IPS-NIHi11 (cell line): ENCODE data around the gene DLL4.
"Not testable (repeated sequence)": the region's sequence is repeated elsewhere in the genome, so short reads cannot be mapped to it uniquely, and the experiment has no call there.

Source experiments
- DNase-seq: peaks from one replicate; pipeline ENCODE4 v3.0.0; 2012; ENCODE audit warnings: mixed read lengths, low spot score

Gene DLL4

GRCh38 chr15:40958723-40959122 is 29.6 kb downstream of the DLL4 start:
- DNase-seq: no peak

- DNase-seq: peak; percentile 56
Observed at GRCh38 chr15:40959331-40960141, 30.4 kb downstream of the DLL4 start.

GRCh38 chr15:40960151-40960885 is 31.2 kb downstream of the DLL4 start:
- DNase-seq: no peak

- peak; percentile 49 for DNase-seq
Observed at GRCh38 chr15:40960925-40961324, 31.8 kb downstream of the DLL4 start.

DNA sequence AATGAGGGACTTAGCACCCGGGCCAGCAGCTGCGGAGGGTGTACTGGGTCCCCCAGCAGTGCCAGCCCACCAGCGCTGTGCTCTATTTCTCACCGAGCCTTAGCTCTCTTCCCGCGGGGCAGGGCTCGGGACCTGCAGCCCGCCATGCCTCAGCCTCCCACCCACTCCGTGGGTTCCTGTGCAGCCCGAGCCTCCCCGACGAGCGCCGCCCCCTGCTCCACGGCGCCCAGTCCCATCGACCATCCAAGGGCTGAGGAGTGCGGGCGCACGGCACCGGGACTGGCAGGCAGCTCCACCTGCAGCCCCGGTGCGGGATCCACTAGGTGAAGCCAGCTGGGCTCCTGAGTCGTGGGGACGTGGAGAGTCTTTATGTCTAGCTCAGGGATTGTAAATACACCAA is 32.6 kb downstream of the DLL4 start:
- DNase-seq: not testable (repeated sequence)

GRCh38 chr15:40962317-40962716 is 33.2 kb downstream of the DLL4 start:
- DNase-seq: not testable (repeated sequence)

GRCh38 chr15:40963201-40963600 is 34.1 kb downstream of the DLL4 start:
- DNase-seq: no peak

DNA sequence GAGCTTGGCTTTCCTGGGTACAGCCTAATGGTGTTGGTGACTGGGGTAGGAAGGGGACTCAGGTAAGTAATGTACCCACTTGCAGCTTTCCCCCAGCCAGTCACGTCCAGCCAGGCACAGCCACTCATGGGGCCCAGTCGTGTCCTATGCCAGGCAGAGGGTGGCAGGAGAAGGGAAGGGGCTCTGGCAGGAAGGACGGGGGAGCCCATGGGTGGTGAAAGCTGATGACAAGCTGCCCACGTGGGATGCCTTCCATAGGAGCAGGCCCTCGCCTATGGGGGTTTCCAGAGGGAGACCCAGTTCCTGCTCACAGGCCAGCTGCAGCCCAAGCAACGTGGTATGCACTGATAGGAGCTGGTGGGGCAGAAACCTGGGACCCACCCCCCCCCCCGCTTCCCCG is 34.9 kb downstream of the DLL4 start:
- no peak for DNase-seq

DNA sequence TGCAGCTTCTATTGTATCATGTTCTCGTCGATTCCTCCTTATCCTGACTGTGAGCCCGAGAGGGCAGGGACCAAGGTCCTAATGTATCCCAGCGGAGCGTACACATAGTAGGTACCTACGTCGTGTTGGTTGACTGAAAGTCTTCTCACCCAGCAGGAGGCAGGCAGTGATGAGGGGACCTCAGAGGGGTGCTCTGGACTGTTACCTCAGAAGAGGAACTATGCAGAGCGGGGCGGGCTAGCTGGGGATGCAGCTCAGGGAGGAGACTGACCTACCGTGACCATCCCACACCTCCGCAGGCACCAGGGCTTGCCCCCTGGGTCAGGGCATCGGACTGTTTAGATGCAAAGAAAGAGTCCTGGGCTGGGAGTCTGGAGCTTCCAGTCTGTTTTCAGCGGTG is 35.5 kb downstream of the DLL4 start:
- no peak for DNase-seq

GRCh38 chr15:40968290-40969085 is 39.3 kb downstream of the DLL4 start:
- no peak for DNase-seq

GRCh38 chr15:40969363-40969762 is 40.2 kb downstream of the DLL4 start:
- DNase-seq: no peak

- DNase-seq: no peak
Observed at GRCh38 chr15:40974879-40975278, 45.7 kb downstream of the DLL4 start.

DNA sequence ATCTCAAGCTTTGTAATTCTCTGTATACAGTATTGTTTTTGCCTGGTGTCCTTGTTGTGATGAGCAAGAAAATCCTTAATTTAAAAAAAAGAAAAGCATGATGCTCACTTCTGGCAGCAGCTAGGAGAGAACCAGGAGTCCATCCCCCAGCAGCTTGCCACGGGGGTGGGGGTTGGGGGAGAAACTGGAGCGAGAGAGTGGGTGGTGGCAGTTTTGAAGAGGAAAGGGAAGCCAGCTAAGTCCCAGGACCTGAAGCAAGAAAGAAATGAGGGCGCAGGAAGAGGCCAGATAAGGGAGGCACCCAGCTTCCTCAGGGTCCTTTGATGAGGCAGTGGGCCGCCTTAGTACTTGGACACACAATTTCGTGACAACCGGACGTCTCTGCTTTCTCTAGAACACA is 47.7 kb downstream of the DLL4 start:
- DNase-seq: no peak

GRCh38 chr15:40978141-40978540 is 49.0 kb downstream of the DLL4 start:
- DNase-seq: no peak

DNA sequence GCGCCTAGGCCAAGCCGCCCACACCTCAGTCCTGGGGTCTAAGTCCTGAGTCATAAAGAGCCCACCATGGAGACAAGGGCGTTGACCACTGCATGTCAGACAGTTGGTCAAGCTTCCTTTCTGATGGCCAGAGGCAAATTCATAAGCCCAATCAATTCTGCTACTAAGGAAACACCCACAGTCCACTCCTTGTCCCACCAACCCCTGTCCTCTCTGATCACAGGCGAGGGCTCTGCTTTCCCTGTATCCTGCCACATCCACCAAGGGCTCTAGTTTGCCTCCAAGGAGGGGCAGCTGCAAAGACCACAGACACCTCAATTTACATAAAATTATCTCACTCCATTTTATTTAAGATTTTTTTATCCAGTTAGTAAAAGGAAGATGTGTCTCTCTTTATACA is 49.4 kb downstream of the DLL4 start:
- no peak for DNase-seq

DNA sequence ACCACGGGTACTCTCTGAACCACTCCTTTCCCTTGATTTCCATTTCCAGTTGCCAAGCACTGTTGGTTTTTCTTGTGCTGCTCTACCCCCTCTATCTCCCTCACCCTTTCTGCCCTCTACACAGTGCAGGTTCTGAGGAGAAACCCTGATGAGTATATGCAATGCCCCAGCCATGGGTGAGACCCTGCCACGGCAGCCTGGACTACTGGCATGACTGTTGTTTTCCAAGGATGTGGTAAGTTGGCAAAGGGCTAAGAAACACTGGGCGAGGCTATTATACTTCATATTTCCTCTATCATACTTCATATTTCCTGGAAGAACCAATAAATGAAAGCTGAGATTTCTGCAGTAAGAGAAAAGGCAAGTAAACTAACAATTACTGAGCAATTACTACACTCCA is 52.0 kb downstream of the DLL4 start:
- DNase-seq: no peak

DNA sequence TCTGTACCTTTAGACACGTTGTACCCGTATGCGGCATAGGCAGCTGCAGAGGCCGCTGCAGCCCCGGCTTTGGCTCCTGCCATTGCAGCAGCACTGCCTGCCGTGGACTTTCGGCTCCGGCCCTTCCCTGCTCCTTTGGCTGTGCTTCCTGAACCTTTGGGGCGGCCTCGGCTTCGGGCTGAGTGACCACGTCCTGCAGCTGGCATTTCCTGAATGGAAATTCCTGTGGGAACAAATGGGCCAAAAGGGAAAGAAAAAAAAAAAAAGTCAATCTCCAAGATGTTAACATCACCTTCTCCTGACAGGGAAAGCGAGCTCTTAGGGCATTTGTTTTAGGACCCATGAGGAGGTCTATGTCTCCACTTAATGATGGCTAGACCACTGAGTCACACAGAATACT is 53.7 kb downstream of the DLL4 start:
- DNase-seq: no peak

- no peak for DNase-seq
Observed at GRCh38 chr15:40984406-40984805, 55.3 kb downstream of the DLL4 start.

GRCh38 chr15:40984964-40985363 is 55.8 kb downstream of the DLL4 start:
- DNase-seq: no peak

GRCh38 chr15:40985541-40986330 is 56.6 kb downstream of the DLL4 start:
- DNase-seq: no peak

DNA sequence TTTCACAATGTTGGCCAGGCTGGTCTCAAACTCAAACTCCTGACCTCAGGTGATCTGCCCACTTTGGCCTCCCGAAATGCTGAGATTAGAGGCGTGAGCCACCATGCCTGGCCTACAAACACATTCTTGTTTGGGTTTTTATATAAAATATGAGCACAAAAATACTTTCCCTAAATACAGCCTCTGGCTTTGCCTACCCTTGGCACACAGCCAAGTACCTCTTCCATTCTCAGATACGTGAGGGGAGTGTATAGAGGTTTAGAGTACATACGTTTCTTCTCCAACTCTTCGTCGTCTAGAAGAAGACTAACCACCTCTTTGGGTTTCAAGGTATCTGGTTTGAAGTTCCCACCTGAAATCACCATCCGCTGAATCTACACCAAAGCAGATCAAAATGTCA is 57.7 kb downstream of the DLL4 start:
- DNase-seq: no peak

DNA sequence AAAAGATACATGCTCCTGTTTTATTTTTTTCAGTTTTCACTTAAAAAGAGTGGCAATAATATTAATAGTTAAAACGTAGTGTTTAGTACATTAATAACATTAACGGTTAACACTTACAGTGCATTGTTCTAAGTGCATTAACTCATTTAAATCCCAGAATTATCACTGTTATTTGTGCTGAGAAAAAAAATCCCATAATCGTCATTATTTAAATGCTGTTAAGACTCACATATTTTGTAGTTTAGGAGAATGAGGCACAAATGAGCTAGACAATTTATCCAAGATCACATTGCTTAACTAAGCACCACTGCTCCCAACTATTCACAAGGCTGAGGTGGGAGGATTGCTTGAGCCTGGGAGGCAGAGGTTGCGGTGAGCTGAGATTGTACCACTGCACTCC is 59.0 kb downstream of the DLL4 start:
- no peak for DNase-seq
